CD4-positive, alpha-beta T cell (primary cell): ENCODE data around the gene KITLG. TPM values are rescaled to one million over a fixed set of nuclear protein-coding genes. Genes with fewer than 3 reads are reported as not detected.

ENCODE experiments used
- ATAC-seq: fragments of 200-7000 bp; cut with Tn5 transposase; one replicate; pipeline ENCODE4 v1.10.0; 2022; ENCODE audit warnings: mild to moderate bottlenecking; ENCODE audit not compliant: poor library complexity
- CTCF ChIA-PET: fragments of 350-600 bp; sonication (Branson Sonifier 250); formaldehyde crosslinking; loops from one replicate; lab custom pipeline; 2021; ENCODE audit warnings: antibody characterized with exemption, inconsistent platforms; lab: Charles Lee
- POLR2A ChIA-PET: fragments of 350-600 bp; sonication (Branson Sonifier 250); formaldehyde crosslinking; loops from one replicate; lab custom pipeline; 2021; ENCODE audit warnings: antibody characterized with exemption, inconsistent platforms; lab: Charles Lee
- DNase-seq, 14 experiments: peaks; one replicate each; pipeline ENCODE4 v3.0.0-alpha.2; 2013 to 2020; ENCODE audit warnings: mixed read lengths in 2 of 14
- H3K27ac ChIP-seq, 2 donors: one replicate each; pipeline versions ENCODE4 v1.5.1 to v1.7.0; 2013; ENCODE audit warnings: low read length in 2 of 2, low read depth in 1 of 2, mild to moderate bottlenecking in 1 of 2
- H3K27me3 ChIP-seq, 2 experiments: 1 replicate in 1 of 2; 2 replicates in 1 of 2; pipeline versions ENCODE4 v1.6.1 to v1.7.0; 2013; ENCODE audit warnings: low read length in 2 of 2, control low read depth in 1 of 2, mild to moderate bottlenecking in 1 of 2, moderate library complexity in 1 of 2; ENCODE audit not compliant: insufficient read depth in 2 of 2, control insufficient read depth in 1 of 2
- H3K36me3 ChIP-seq: one replicate; pipeline ENCODE4 v1.6.1; 2013; ENCODE audit warnings: low read length, control low read depth; ENCODE audit not compliant: insufficient read depth
- H3K4me1 ChIP-seq: one replicate; pipeline ENCODE4 v1.6.1; 2013; ENCODE audit warnings: low read length, control low read depth; ENCODE audit not compliant: insufficient read depth
- H3K4me3 ChIP-seq: one replicate; pipeline ENCODE4 v1.5.1; 2013; ENCODE audit warnings: mild to moderate bottlenecking, low read length, moderate library complexity
- H3K9me3 ChIP-seq, 2 experiments: 1 replicate in 1 of 2; 2 replicates in 1 of 2; pipeline versions ENCODE4 v1.6.1 to v1.7.0; 2013; ENCODE audit warnings: low read length in 2 of 2, mild to moderate bottlenecking in 2 of 2, control low read depth in 1 of 2, moderate library complexity in 1 of 2; ENCODE audit not compliant: control insufficient read depth in 1 of 2, insufficient read depth in 1 of 2
- H3K27ac Mint-ChIP-seq: one replicate; pipeline ENCODE4 v1.8.0; 2020; ENCODE audit warnings: mixed read lengths
- H3K27me3 Mint-ChIP-seq: one replicate; pipeline ENCODE4 v1.8.0; 2021; ENCODE audit warnings: mixed read lengths
- H3K36me3 Mint-ChIP-seq: one replicate; pipeline ENCODE4 v1.8.0; 2021; ENCODE audit warnings: low read depth, mixed read lengths
- H3K4me1 Mint-ChIP-seq: one replicate; pipeline ENCODE4 v1.8.0; 2021; ENCODE audit warnings: low read depth, mixed read lengths
- H3K4me3 Mint-ChIP-seq: one replicate; pipeline ENCODE4 v1.8.0; 2020; ENCODE audit warnings: mild to moderate bottlenecking, mixed read lengths
- H3K9me3 Mint-ChIP-seq: one replicate; pipeline ENCODE4 v1.8.0; 2020; ENCODE audit warnings: mixed read lengths
- CTCF ChIP-seq: fragments of 200-600 bp; IDR thresholded peaks from one replicate; pipeline ENCODE4 v1.8.0; 2022; ENCODE audit warnings: antibody characterized with exemption, mild to moderate bottlenecking
- intact Hi-C, 2 experiments: fragments of 100-400 bp; cut with DNase I in 1 of 2; cut with micrococcal nuclease in 1 of 2; formaldehyde crosslinking; loops; one replicate each; pipeline versions ENCODE4 v1.15.1 to v1.9.0; 2023 to 2025; cut with DNase I, micrococcal nuclease
- total RNA-seq, 174 experiments: library from RNA in 2 of 174; stranded (reverse) in 2 of 174; gene quantifications; one replicate each; pipeline ENCODE4 v1.2.3 and lab custom pipeline; 2021 to 2026

KITLG gene
- total RNA-seq, 2 experiments from 2014 or later = not detected

GRCh38 chr12:88546226-88546625, 34.0 kb downstream of the KITLG start:
- Histone ChIP-seq H3K4me3 (no peak overlapping the region), H3K36me3 (no peaks in the 10 kb centered on the region), H3K27ac (no peak overlapping the region), H3K4me1 (no peaks in the 10 kb centered on the region), H3K9me3 (no peaks in the 10 kb centered on the region), H3K27me3 (no peaks in the 10 kb centered on the region)
- no peak for TF ChIP-seq CTCF
- ATAC-seq (no peak), DNase-seq (no peak)
- no peak overlapping the region for H3K4me3 Mint-ChIP-seq
- no peaks in the 10 kb centered on the region for H3K4me1 Mint-ChIP-seq
- intact Hi-C loops = no loop called here
- POLR2A ChIA-PET = no interaction called here
- no peaks in the 10 kb centered on the region for H3K36me3 Mint-ChIP-seq
- H3K9me3 Mint-ChIP-seq = no peaks in the 10 kb centered on the region
- H3K27me3 Mint-ChIP-seq = peaks cover 3% of the 10 kb centered on the region
- H3K27ac Mint-ChIP-seq = no peak overlapping the region
- CTCF ChIA-PET = no interaction called here

GRCh38 chr12:88544991-88545980, 35.0 kb downstream of the KITLG start:
- no peak for TF ChIP-seq CTCF
- Histone ChIP-seq H3K27me3 (no peaks in the 10 kb centered on the region), H3K4me1 (no peaks in the 10 kb centered on the region), H3K27ac (no peak overlapping the region), H3K36me3 (no peaks in the 10 kb centered on the region), H3K9me3 (no peaks in the 10 kb centered on the region), H3K4me3 (no peak overlapping the region)
- Mint-ChIP-seq H3K27ac (no peak overlapping the region), H3K4me3 (no peak overlapping the region), H3K4me1 (no peaks in the 10 kb centered on the region), H3K9me3 (no peaks in the 10 kb centered on the region), H3K36me3 (no peaks in the 10 kb centered on the region), H3K27me3 (peaks cover 3% of the 10 kb centered on the region)
- DNase-seq (no peak), ATAC-seq (no peak)
- POLR2A ChIA-PET = no interaction called here
- CTCF ChIA-PET = no interaction called here
- intact Hi-C loops = no loop called here

GRCh38 chr12:88539893-88540292, 40.4 kb downstream of the KITLG start:
- TF ChIP-seq CTCF = no peak
- no peaks in the 10 kb centered on the region for H3K4me1 ChIP-seq
- H3K27me3 ChIP-seq = no peaks in the 10 kb centered on the region
- ChIA-PET CTCF (no interaction called here), POLR2A (no interaction called here)
- H3K27me3 Mint-ChIP-seq = peaks cover under 1% of the 10 kb centered on the region
- no peaks in the 10 kb centered on the region for H3K36me3 ChIP-seq
- H3K9me3 ChIP-seq = no peaks in the 10 kb centered on the region
- intact Hi-C loops = no loop called here
- H3K4me3 Mint-ChIP-seq = no peak overlapping the region
- no peaks in the 10 kb centered on the region for H3K36me3 Mint-ChIP-seq
- H3K4me1 Mint-ChIP-seq = no peaks in the 10 kb centered on the region
- no peak overlapping the region for H3K27ac Mint-ChIP-seq
- DNase-seq (no peak), ATAC-seq (no peak)
- peaks cover 3% of the 10 kb centered on the region for H3K9me3 Mint-ChIP-seq
- H3K27ac ChIP-seq = no peak overlapping the region
- no peak overlapping the region for H3K4me3 ChIP-seq
